H1 (cell line): ENCODE measurements around the gene HOXB3. TPM values are rescaled to one million over a fixed set of nuclear protein-coding genes. Genes with fewer than 3 reads are reported as not detected.

Experiments used
- CTCF ChIA-PET: fragments of 300-600 bp; sonication (Branson Sonifier 250); formaldehyde crosslinking; loops from one replicate; lab custom pipeline; 2021; ENCODE audit not compliant: partially characterized antibody; lab: Charles Lee
- POLR2A ChIA-PET: fragments of 300-600 bp; sonication (Branson Sonifier 250); formaldehyde crosslinking; loops from one replicate; lab custom pipeline; 2021; ENCODE audit warnings: inconsistent platforms; ENCODE audit not compliant: partially characterized antibody; lab: Charles Lee
- DNase-seq, 2 experiments: peaks; one replicate each; pipeline versions ENCODE4 v3.0.0 to v3.0.0-alpha.2; 2010 to 2022; ENCODE audit warnings: low spot score in 2 of 2, low read depth in 1 of 2, mixed read lengths in 1 of 2
- FAIRE-seq: peaks from 2 replicates; lab custom pipeline; 2011; peaks lifted over from hg19 to GRCh38; lab: Jason Lieb, UNC
- H2AFZ ChIP-seq: 2 replicates; pipeline ENCODE4 v1.8.1; 2012; ENCODE audit warnings: low read length, inconsistent platforms
- H2AK5ac ChIP-seq: 2 replicates; pipeline ENCODE4 v1.6.1; 2013; ENCODE audit warnings: low read depth, low read length
- H2BK120ac ChIP-seq: replicated peaks from 2 replicates; pipeline ENCODE3; 2013; ENCODE audit warnings: low read depth, low read length, inconsistent platforms
- H2BK12ac ChIP-seq: 2 replicates; pipeline ENCODE4 v1.6.1; 2013; ENCODE audit warnings: low read depth, low read length
- H2BK15ac ChIP-seq: 2 replicates; pipeline ENCODE4 v1.6.1; 2013; ENCODE audit warnings: low read length
- H2BK20ac ChIP-seq: 2 replicates; pipeline ENCODE4 v1.6.1; 2013; ENCODE audit warnings: low read length
- H2BK5ac ChIP-seq: 2 replicates; pipeline ENCODE4 v1.6.1; 2013; ENCODE audit warnings: low read depth, low read length
- H3K14ac ChIP-seq: 2 replicates; pipeline ENCODE4 v1.6.1; 2013; ENCODE audit warnings: inconsistent platforms; ENCODE audit not compliant: insufficient read length
- H3K18ac ChIP-seq: 2 replicates; pipeline ENCODE4 v1.6.1; 2013; ENCODE audit warnings: low read length; ENCODE audit errors: extremely low read depth
- H3K23ac ChIP-seq: 2 replicates; pipeline ENCODE4 v1.6.1; 2013; ENCODE audit warnings: inconsistent platforms; ENCODE audit not compliant: insufficient read length
- H3K23me2 ChIP-seq: 2 replicates; pipeline ENCODE4 v1.6.1; 2013; ENCODE audit warnings: low read depth, low read length
- H3K27ac ChIP-seq: 2 replicates; pipeline ENCODE4 v1.6.1; 2011; ENCODE audit warnings: low read depth, low read length, inconsistent platforms
- H3K27me3 ChIP-seq, 4 experiments: replicated peaks in 1 of 4; 1 replicate in 1 of 4; 2 replicates in 3 of 4; pipeline versions ENCODE4 v1.6.1 to v1.8.1; 2011 to 2013; ENCODE audit warnings: low read length in 3 of 4, mild to moderate bottlenecking in 3 of 4, inconsistent platforms in 2 of 4, mixed read lengths in 2 of 4, moderate library complexity in 1 of 4; ENCODE audit not compliant: control insufficient read depth in 3 of 4, insufficient read depth in 3 of 4; ENCODE audit errors: extremely low read depth in 1 of 4
- H3K36me3 ChIP-seq, 4 experiments: 2 replicates each; pipeline versions ENCODE4 v1.6.1 to v1.8.1; 2011 to 2013; ENCODE audit warnings: mild to moderate bottlenecking in 4 of 4, low read length in 3 of 4, moderate library complexity in 2 of 4, control low read depth in 1 of 4, inconsistent platforms in 1 of 4; ENCODE audit not compliant: insufficient read depth in 4 of 4, control insufficient read depth in 2 of 4
- H3K4ac ChIP-seq: replicated peaks from 2 replicates; pipeline ENCODE3; 2013; ENCODE audit warnings: low read length, low read depth, mixed read lengths, inconsistent platforms; ENCODE audit not compliant: insufficient read length
- H3K4me1 ChIP-seq, 4 experiments: replicated peaks in 1 of 4; 1 replicate in 1 of 4; 2 replicates in 3 of 4; pipeline versions ENCODE4 v1.6.1 to v1.8.1; 2011 to 2013; ENCODE audit warnings: low read length in 3 of 4, inconsistent platforms in 2 of 4, mixed read lengths in 1 of 4; ENCODE audit not compliant: insufficient read depth in 4 of 4, control insufficient read depth in 3 of 4
- H3K4me2 ChIP-seq, 2 experiments: 2 replicates each; pipeline versions ENCODE4 v1.6.1 to v1.8.1; 2011 to 2013; ENCODE audit warnings: low read depth in 2 of 2, low read length in 2 of 2, control low read depth in 1 of 2, inconsistent platforms in 1 of 2, mild to moderate bottlenecking in 1 of 2; ENCODE audit not compliant: insufficient read depth in 1 of 2
- H3K4me3 ChIP-seq, 4 experiments: fragments of 200-600, 300-600 bp in 1 of 4; sonication (generic), shearing (Covaris generic), sonication (Bioruptor Twin) in 1 of 4; 2 replicates each; pipeline versions ENCODE4 v1.5.1 to v1.8.1; 2011 to 2016; ENCODE audit warnings: low read length in 4 of 4, low read depth in 3 of 4, control low read depth in 2 of 4, inconsistent platforms in 2 of 4, mild to moderate bottlenecking in 2 of 4, mixed read lengths in 1 of 4, moderate library complexity in 1 of 4; ENCODE audit not compliant: insufficient read depth in 2 of 4; ENCODE audit errors: extremely low read depth in 1 of 4
- H3K56ac ChIP-seq: replicated peaks from 2 replicates; pipeline ENCODE3; 2013; ENCODE audit warnings: low read depth, mild to moderate bottlenecking, mixed read lengths, low read length, inconsistent platforms; ENCODE audit not compliant: insufficient read length
- H3K79me1 ChIP-seq: 2 replicates; pipeline ENCODE4 v1.6.1; 2013; ENCODE audit warnings: low read depth, low read length, control low read depth
- H3K79me2 ChIP-seq, 2 experiments: 2 replicates each; pipeline versions ENCODE4 v1.6.1 to v1.8.1; 2012 to 2013; ENCODE audit warnings: low read length in 2 of 2, mild to moderate bottlenecking in 2 of 2, inconsistent platforms in 1 of 2; ENCODE audit not compliant: insufficient read depth in 2 of 2, control insufficient read depth in 1 of 2
- H3K9ac ChIP-seq, 4 experiments: replicated peaks in 1 of 4; 1 replicate in 1 of 4; 2 replicates in 3 of 4; pipeline versions ENCODE4 v1.6.1 to v1.8.1; 2011 to 2013; ENCODE audit warnings: low read depth in 3 of 4, low read length in 3 of 4, control low read depth in 2 of 4, mild to moderate bottlenecking in 2 of 4, moderate library complexity in 2 of 4, inconsistent platforms in 1 of 4; ENCODE audit errors: extremely low read depth in 1 of 4
- H3K9me3 ChIP-seq, 2 experiments: 2 replicates each; pipeline versions ENCODE4 v1.6.1 to v1.8.1; 2012 to 2013; ENCODE audit warnings: mild to moderate bottlenecking in 2 of 2, moderate library complexity in 2 of 2, control low read depth in 1 of 2, inconsistent platforms in 1 of 2, low read depth in 1 of 2, low read length in 1 of 2, mixed read lengths in 1 of 2; ENCODE audit not compliant: insufficient read depth in 2 of 2
- H4K20me1 ChIP-seq, 2 experiments: replicated peaks in 1 of 2; 2 replicates each; pipeline versions ENCODE3 to v1.8.1; 2011 to 2013; ENCODE audit warnings: inconsistent platforms in 2 of 2, low read length in 2 of 2, mild to moderate bottlenecking in 1 of 2; ENCODE audit not compliant: insufficient read depth in 2 of 2, control insufficient read depth in 1 of 2
- H4K5ac ChIP-seq: 2 replicates; pipeline ENCODE4 v1.6.1; 2013; ENCODE audit warnings: low read length, low read depth, mixed read lengths, inconsistent platforms; ENCODE audit not compliant: insufficient read length
- H4K8ac ChIP-seq: 2 replicates; pipeline ENCODE4 v1.8.0; 2013; ENCODE audit warnings: mild to moderate bottlenecking, moderate library complexity, low read length, inconsistent platforms; ENCODE audit not compliant: insufficient read depth; ENCODE audit errors: extremely low read depth
- H4K91ac ChIP-seq: replicated peaks from 2 replicates; pipeline ENCODE3; 2013; ENCODE audit warnings: low read length, mixed read lengths, inconsistent platforms; ENCODE audit not compliant: insufficient read length
- EZH2 ChIP-seq: fragments of 200-600 bp; sonication (generic); IDR thresholded peaks from 2 replicates; pipeline ENCODE4 v1.7.1; 2012; ENCODE audit warnings: low read depth, mild to moderate bottlenecking, moderate library complexity, low read length, inconsistent platforms; ENCODE audit not compliant: severe bottlenecking
- HDAC6 ChIP-seq: IDR thresholded peaks from one replicate; pipeline ENCODE4 v1.7.1; 2012; ENCODE audit warnings: low read depth, mild to moderate bottlenecking, inconsistent platforms, low read length, moderate library complexity
- POU5F1 ChIP-seq: IDR thresholded peaks from 2 replicates; pipeline ENCODE4 v1.6.1; 2011; ENCODE audit warnings: low read depth, mild to moderate bottlenecking, low read length, moderate library complexity
- RNF2 ChIP-seq: fragments of 200-900, 300-1000 bp; sonication (generic); IDR thresholded peaks from 2 replicates; pipeline ENCODE4 v1.7.1; 2016; ENCODE audit warnings: borderline replicate concordance, low read depth, mild to moderate bottlenecking, antibody characterized with exemption, low read length; ENCODE audit not compliant: poor library complexity, severe bottlenecking; ENCODE audit errors: missing control alignments
- SUZ12 ChIP-seq: fragments of 200-600 bp; sonication (generic); IDR thresholded peaks from 2 replicates; pipeline ENCODE4 v1.6.1; 2012; ENCODE audit warnings: mild to moderate bottlenecking, inconsistent platforms, low read length, moderate library complexity, mixed read lengths
- WGBS, 2 experiments: shearing (Covaris generic) in 1 of 2; methylation state at CpG; one replicate each; pipeline versions ENCODE4 v1.1.6 to v1.1.7; 2013 to 2015; ENCODE audit warnings: low lambda C conversion rate in 2 of 2, mixed read lengths in 2 of 2, inconsistent platforms in 1 of 2, low coverage in 1 of 2, missing lambda C conversion rate in 1 of 2; ENCODE audit not compliant: insufficient replicate concordance in 2 of 2, insufficient coverage in 1 of 2, insufficient read length in 1 of 2; ENCODE audit errors: extremely low coverage in 1 of 2, missing lambda C conversion rate in 1 of 2; 5-methylcytosine and 5-hydroxymethylcytosine counted together
- polyA plus RNA-seq, 7 experiments: library from polyadenylated mRNA; depleted of rRNA in 3 of 7; stranded (reverse) in 5 of 7; unstranded in 2 of 7; fragments of >200 nt in 5 of 7; fragments of 200-250 nt in 2 of 7; gene quantifications; 1 replicate in 5 of 7; 2 replicates in 1 of 7; 4 replicates in 1 of 7; pipeline versions ENCODE4 v1.2.1 to v1.2.3, GENCODE V29; 2011 to 2013; ENCODE audit warnings: missing spikeins in 2 of 7, mixed read lengths in 2 of 7
- total RNA-seq: library from RNA; stranded (reverse); fragmentation: NEBNext Ultra II Directional; extraction: Animal tissue kit (Norgen Biotek cat#: 25700); gene quantifications from 2 replicates; pipeline ENCODE4 v1.2.1, GENCODE V29; 2021

The HOXB3 gene
- total and polyA plus RNA-seq, 2 of the 8 experiments (the other 6 are each of a cell fraction or from before 2014, with no cell fraction given): not detected

GRCh38 chr17:48616717-48617470 is 26.9 kb upstream of the HOXB3 start:
- DNase-seq (no peak), FAIRE-seq (no peak)
- Histone ChIP-seq H3K14ac (no peak overlapping the region), H2BK20ac (no peak overlapping the region), H3K23ac (no peak overlapping the region), H3K79me2 (no peaks in the 10 kb centered on the region), H3K36me3 (peaks cover 0 to 14% (median 0%) of the 10 kb centered on the region in 4 experiments; a peak in 1 of 8 replicates), H2BK15ac (no peak overlapping the region), H3K4me2 (no peak overlapping the region), H2BK5ac (no peak overlapping the region), H3K18ac (no peak overlapping the region), H3K79me1 (no peaks in the 10 kb centered on the region), H3K9ac (no peak overlapping the region), H3K23me2 (no peaks in the 10 kb centered on the region), H2BK12ac (0 out of 2 replicates have a peak overlapping the region, but pooled peaks have one; percentile 19), H4K20me1 (peaks cover 20 to 41% of the 10 kb centered on the region in 2 experiments), H4K5ac (no peak overlapping the region), H2BK120ac (no peak overlapping the region), H3K4me1 (peaks cover 0 to 7% (median 3%) of the 10 kb centered on the region in 4 experiments; a peak in 5 of 7 replicates), H4K8ac (no peak overlapping the region), H3K56ac (no peak overlapping the region), H3K27ac (no peak overlapping the region), H4K91ac (no peak overlapping the region), H3K27me3 (peaks cover 97 to 100% (median 99%) of the 10 kb centered on the region in 4 experiments), H2AFZ (no peak overlapping the region), H2AK5ac (no peak overlapping the region), H3K4ac (no peak overlapping the region), H3K4me3 (no peak overlapping the region), H3K9me3 (no peaks in the 10 kb centered on the region; a peak in 1 of 4 replicates)
- TF ChIP-seq SUZ12: peak; percentile 67
- TF ChIP-seq POU5F1: no peak
- peak; percentile 50 for TF ChIP-seq RNF2
- peak; percentile 57 for TF ChIP-seq EZH2
- TF ChIP-seq HDAC6: no peak
- POLR2A ChIA-PET: no interaction called here
- WGBS, 2 experiments: 19% methylated on average over 15 of the region's 15 CpGs; no CpG with 5 or more reads in 1 of the 2 experiments
- CTCF ChIA-PET: interaction anchor here (0.9 to 5.4 kb wide), 20 partner anchors 8 to 484 kb away, joined by 3 to 30 read pairs (median 6); partner anchors contain the start of genes HOXB3, HOXB5 and HOXB9
